GM18907 (cell line): ENCODE data around the gene BFAR.
A peak's percentile ranks its signal among the peaks of the same experiment; 100 is the strongest.
"Not testable (repeated sequence)": the region's sequence is repeated elsewhere in the genome, so short reads cannot be mapped to it uniquely, and the experiment has no call there.

Source experiments
- ATAC-seq: cut with Tn5 transposase; IDR thresholded peaks from one replicate; pipeline ENCODE4 v1.9.1; 2021; ENCODE audit warnings: mild to moderate bottlenecking, moderate library complexity; ENCODE audit not compliant: unreplicated experiment

The BFAR gene

GRCh38 chr16:14685870-14686793, 53.4 kb downstream of the BFAR start:
- ATAC-seq, result not testable (repeated sequence)

- ATAC-seq, result not testable (repeated sequence)
These were observed 61.4 kb downstream of the BFAR start, which contains the start of gene PLA2G10 for GRCh38 chr16:14694129-14694528. Gene PLA2G10 (minus strand): TSS chr16:14694308. CDS start chr16:14694229, 79 bp downstream.

GRCh38 chr16:14701859-14702258, 69.1 kb downstream of the BFAR start:
- not testable (repeated sequence) for ATAC-seq

- ATAC-seq, result not testable (repeated sequence)
These were observed 69.9 kb downstream of the BFAR start for GRCh38 chr16:14702672-14703071.

- ATAC-seq, result peak; percentile 99
These were observed 70.6 kb downstream of the BFAR start, which contains the start of gene NPIPA3 for GRCh38 chr16:14703156-14704011. Gene NPIPA3 (plus strand): TSS chr16:14703411. CDS start chr16:14708944, 5,533 bp downstream.
